Activated naive CD8-positive, alpha-beta T cell (primary cell): ENCODE measurements around the gene UBR1.
"Not testable (repeated sequence)": the region's sequence is repeated elsewhere in the genome, so short reads cannot be mapped to it uniquely, and the experiment has no call there.

ENCODE experiments used
- H3K27ac Mint-ChIP-seq: one replicate; pipeline ENCODE4 v1.8.0; 2021; ENCODE audit warnings: mixed read lengths
- H3K27me3 Mint-ChIP-seq: one replicate; pipeline ENCODE4 v1.8.0; 2021; ENCODE audit warnings: mixed read lengths
- H3K36me3 Mint-ChIP-seq: one replicate; pipeline ENCODE4 v1.8.0; 2021; ENCODE audit warnings: mixed read lengths
- H3K4me1 Mint-ChIP-seq: one replicate; pipeline ENCODE4 v1.8.0; 2021; ENCODE audit warnings: low read depth, mixed read lengths
- H3K4me3 Mint-ChIP-seq: one replicate; pipeline ENCODE4 v1.8.0; 2021; ENCODE audit warnings: mild to moderate bottlenecking, mixed read lengths
- H3K9me3 Mint-ChIP-seq: one replicate; pipeline ENCODE4 v1.8.0; 2021; ENCODE audit warnings: low read depth, mixed read lengths

The UBR1 gene

DNA sequence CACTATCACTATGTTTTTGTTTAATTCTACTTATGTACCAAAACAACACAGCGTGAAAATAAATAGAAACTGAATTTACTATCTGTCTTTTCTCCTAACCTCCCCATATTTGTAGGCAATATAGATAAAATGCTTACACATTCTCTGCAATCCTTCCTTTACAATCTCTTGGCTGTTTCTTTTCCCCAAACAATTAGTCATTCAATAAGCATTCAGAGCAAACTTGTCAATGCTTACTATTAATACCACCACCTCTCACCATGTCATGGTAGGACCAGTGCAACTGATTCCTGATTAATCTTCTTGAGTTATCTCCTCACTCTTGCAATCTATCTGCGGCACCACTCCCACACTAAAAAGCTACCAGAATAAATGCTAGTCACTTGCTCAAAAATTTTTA lies 111.3 kb downstream of the UBR1 start:
- H3K9me3 Mint-ChIP-seq = no peaks in the 10 kb centered on the region
- H3K27me3 Mint-ChIP-seq = no peaks in the 10 kb centered on the region
- no peaks in the 10 kb centered on the region for H3K4me1 Mint-ChIP-seq
- H3K27ac Mint-ChIP-seq = no peak overlapping the region
- H3K4me3 Mint-ChIP-seq = no peak overlapping the region
- peaks cover 18% of the 10 kb centered on the region for H3K36me3 Mint-ChIP-seq

DNA sequence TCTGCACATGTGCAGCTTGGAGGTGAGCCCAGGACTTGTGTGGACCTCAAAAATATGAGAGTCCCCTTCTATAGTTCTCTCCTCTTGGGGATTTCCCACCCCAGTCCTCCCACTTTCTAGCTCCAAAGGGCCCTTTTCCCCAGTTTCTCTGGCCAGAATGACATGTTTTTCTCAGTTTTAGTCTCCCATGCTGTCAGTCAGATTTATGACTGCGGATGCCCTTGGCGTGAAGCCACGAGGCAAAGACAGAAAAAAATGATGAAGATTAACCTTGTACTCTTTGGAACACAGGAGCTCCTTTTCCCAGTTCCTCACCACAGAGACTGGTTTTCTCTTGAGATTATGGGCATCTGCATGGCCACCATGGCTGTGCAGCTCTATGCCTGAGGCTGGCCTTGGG lies 113.2 kb downstream of the UBR1 start:
- Mint-ChIP-seq H3K4me1 (no peaks in the 10 kb centered on the region), H3K27me3 (no peaks in the 10 kb centered on the region), H3K4me3 (no peak overlapping the region), H3K36me3 (peaks cover 14% of the 10 kb centered on the region), H3K27ac (no peak overlapping the region), H3K9me3 (no peaks in the 10 kb centered on the region)

DNA sequence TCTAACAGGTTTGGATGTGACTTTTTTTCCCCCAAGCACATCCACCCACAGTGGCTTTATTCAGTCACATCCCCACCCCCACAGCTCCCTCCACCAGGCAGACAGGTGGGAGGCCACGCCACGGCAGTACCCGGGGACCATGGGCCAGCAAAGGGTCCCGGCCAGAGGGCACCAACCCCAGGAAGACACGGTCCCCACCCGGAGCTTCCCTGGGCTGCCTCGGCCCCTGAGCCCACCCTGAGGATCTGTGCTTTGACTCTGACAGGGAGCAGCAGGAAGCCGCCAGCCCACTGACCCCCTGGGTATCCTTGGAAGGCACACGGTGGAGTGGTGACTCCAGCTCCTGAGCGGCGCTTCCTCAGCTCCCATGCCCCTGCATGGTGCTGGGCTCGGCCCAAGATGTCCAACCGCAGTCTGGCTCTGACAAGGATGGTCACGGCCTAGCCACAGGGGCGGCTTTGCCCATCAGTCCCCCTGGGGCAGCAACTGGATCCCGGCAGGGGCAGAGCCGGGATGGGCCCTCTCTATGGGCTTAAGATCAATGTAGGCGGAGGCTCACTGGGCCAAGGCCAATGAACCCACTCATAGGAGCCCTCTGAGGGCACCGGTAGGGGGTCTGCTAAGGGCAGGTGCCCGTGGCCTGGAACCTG lies 119.0 kb downstream of the UBR1 start:
- Mint-ChIP-seq H3K36me3 (peaks cover 10% of the 10 kb centered on the region), H3K27me3 (no peaks in the 10 kb centered on the region), H3K9me3 (no peaks in the 10 kb centered on the region), H3K4me3 (no peak overlapping the region), H3K27ac (no peak overlapping the region), H3K4me1 (no peaks in the 10 kb centered on the region)

DNA sequence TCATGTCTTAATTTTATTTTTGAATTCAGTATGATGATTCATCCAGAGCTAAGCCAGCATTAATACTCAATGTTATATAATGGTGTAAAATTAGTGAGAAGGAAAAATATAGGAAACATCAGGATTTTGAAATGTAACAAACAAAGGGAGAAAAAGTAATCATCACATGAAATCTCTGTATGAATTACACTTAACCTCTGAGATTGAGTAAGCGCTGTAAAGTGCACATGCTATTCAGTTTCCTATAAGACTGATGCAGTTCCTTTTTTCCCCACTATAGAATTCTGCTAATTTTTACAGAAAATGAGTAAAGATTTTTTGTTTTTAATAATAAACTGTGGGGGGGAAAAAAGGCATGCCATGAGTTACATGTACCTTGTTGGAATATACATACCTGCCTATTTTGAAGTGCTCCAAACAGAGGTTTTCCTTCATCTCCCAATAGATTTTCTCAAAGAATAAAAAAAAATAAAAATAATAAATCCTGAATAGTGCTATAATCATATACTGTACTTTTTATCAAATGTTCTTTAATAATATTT lies 121.3 kb downstream of the UBR1 start:
- Mint-ChIP-seq H3K4me3 (no peak overlapping the region), H3K27ac (no peak overlapping the region), H3K27me3 (no peaks in the 10 kb centered on the region), H3K4me1 (no peaks in the 10 kb centered on the region), H3K36me3 (peaks cover 12% of the 10 kb centered on the region), H3K9me3 (no peaks in the 10 kb centered on the region)

DNA sequence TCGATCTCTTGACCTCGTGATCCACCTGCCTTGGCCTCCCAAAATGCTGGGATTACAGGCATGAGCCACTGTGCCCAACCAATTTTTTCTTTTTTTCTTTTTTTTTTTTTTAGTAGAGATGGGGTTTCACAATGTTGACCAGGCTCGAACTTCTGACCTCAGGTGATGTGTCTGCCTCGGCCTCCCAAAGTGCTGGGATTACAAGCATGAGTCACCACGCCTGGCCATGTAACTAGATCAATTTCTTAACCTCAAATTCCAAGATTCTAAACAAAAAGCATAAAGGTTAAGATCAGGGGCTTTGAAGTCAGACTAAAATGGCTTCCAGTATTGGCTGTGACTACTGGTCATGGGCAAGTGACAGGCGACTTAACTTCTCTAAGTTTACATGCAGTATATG lies 126.7 kb downstream of the UBR1 start:
- peaks cover 24% of the 10 kb centered on the region for H3K36me3 Mint-ChIP-seq
- not testable (repeated sequence) for H3K4me1 Mint-ChIP-seq, H3K4me3 Mint-ChIP-seq, H3K9me3 Mint-ChIP-seq, H3K27ac Mint-ChIP-seq, H3K27me3 Mint-ChIP-seq

DNA sequence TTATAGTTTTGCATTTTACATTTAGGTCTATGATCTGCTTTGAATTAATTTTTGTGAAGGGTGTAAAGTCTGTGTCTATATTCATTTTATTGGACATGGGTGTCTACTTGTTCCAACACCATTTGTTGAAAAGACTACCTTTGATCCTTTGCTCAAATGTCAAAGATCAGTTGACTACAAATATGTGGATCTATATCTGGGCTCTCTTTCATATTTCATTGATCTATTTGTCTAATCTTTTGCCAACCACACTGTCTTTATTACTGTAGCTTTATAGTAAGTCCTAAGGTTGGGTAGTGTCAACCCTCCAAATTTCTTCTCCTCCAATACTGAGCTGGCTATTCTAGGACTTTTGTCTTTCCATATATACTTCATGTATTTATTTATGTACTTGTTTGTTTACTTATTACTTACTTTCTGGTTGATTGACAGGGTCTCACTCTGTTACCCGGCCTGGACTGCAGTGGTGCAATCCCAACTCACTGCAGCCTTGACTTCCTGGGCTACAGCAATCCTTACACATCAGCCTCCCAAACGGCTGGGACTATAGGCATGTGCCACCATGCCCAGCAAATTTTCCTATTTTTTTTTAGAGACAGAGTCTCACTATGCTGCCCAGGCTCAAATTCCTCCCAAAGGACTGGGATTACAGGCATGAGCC lies 131.5 kb downstream of the UBR1 start:
- H3K4me1 Mint-ChIP-seq = no peaks in the 10 kb centered on the region
- peaks cover 37% of the 10 kb centered on the region for H3K36me3 Mint-ChIP-seq

DNA sequence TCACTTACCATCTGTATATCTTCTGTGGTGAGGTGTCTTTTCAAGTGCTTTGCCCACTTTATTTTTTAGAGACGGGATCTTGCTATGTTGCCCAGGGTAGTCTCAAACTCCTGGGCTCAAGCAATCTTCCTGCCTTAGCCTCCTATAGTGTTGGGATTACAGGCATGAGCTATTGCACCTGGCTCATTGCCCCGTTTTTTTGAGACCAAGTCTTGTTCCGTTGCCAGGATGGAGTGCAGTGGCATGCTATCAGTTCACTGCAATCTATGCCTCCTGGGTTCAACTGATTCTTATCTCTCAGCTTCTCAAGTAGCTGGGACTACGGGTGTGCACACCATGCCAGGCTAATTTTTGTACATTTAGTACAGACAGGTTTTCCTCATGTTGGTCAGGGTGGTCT lies 132.7 kb downstream of the UBR1 start:
- H3K36me3 Mint-ChIP-seq = peaks cover 39% of the 10 kb centered on the region
- H3K27ac Mint-ChIP-seq = no peak overlapping the region
- no peaks in the 10 kb centered on the region for H3K27me3 Mint-ChIP-seq
- H3K9me3 Mint-ChIP-seq = no peaks in the 10 kb centered on the region
- no peaks in the 10 kb centered on the region for H3K4me1 Mint-ChIP-seq
- H3K4me3 Mint-ChIP-seq = no peak overlapping the region

More for the DNA sequence above, 131.5 kb downstream of the UBR1 start:
- no peak overlapping the region for H3K4me3 Mint-ChIP-seq
- no peaks in the 10 kb centered on the region for H3K27me3 Mint-ChIP-seq
- H3K9me3 Mint-ChIP-seq = no peaks in the 10 kb centered on the region
- H3K27ac Mint-ChIP-seq = no peak overlapping the region

DNA sequence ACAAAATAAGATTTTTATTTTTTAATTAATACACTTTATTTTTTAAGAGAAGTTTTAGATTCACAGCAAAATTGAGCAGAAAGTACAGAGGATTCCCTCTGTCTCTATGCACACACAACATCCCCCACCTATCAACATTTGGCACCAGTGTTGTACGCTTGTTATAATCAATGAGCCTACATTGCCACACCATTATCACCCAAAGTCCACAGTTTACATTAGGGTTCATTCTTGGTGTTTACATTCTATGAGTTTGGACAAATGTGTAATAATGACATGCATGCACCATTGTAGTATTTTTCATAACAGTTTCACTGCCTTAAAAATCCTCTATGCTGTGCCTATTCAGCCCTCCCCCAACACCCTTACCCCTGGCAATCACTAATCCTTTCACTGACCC lies 134.0 kb downstream of the UBR1 start:
- H3K36me3 Mint-ChIP-seq = peaks cover 35% of the 10 kb centered on the region
- H3K27me3 Mint-ChIP-seq = no peaks in the 10 kb centered on the region
- no peaks in the 10 kb centered on the region for H3K4me1 Mint-ChIP-seq
- H3K4me3 Mint-ChIP-seq = no peak overlapping the region
- no peak overlapping the region for H3K27ac Mint-ChIP-seq
- no peaks in the 10 kb centered on the region for H3K9me3 Mint-ChIP-seq

DNA sequence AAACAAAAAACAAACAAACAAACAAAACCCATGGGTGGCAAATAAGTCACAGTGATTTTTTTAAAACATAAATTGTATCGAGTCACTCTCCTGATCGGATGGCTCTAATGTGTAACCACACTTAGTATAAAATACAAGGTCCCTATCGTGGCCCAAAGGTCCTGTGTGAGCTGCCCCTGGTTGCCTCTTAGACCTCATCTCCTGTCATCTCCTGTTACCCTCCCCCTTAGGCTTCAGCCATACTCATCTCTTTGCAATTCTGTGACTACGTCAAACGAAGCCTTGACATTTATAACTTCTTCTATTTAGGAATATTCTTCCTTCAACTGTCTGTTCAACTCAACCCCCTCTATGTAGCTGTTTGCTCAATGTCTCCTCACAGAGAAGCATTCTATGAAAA lies 141.4 kb downstream of the UBR1 start:
- Mint-ChIP-seq H3K36me3 (peaks cover 18% of the 10 kb centered on the region), H3K4me3 (no peak overlapping the region), H3K4me1 (no peaks in the 10 kb centered on the region), H3K27ac (no peak overlapping the region), H3K27me3 (no peaks in the 10 kb centered on the region), H3K9me3 (no peaks in the 10 kb centered on the region)

DNA sequence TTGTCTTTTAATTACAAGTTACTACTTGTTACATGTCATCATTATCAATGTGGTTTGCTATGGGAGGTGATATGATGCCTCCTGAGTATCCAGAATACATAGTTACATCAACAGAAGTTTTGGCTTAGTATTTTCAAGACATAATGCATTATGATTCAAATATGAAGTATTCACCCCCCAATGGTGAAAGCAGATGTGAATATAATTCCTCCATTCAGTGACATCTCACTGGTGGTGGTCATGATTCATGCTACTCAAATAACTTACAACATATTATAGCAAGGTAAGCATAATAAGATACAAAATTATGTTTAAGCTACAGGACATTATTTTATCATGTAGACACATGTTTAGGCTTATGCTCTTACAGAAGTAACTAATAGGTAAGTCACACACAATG lies 150.3 kb downstream of the UBR1 start:
- Mint-ChIP-seq H3K27ac (no peak overlapping the region), H3K36me3 (peaks cover 35% of the 10 kb centered on the region)

DNA sequence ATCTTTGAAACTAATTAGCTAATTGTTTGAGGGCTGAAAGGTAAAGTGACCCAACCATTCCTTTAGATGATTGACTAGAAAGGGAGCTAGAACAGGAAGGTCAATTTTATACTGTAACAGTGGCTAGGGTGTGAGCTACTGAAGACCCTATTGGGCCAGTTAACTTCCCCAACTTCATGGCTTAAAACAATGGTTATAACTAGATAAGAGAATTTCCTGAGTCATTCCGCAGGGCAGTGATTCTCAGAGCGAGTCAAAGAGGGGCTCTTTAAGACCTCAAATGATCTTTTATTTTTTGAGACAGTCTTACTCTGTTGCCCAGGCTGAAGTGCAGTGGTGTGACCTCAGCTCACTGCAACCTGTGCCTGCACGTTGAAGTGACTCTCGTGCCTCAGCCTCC lies 151.5 kb downstream of the UBR1 start:
- no peaks in the 10 kb centered on the region for H3K27me3 Mint-ChIP-seq
- H3K36me3 Mint-ChIP-seq = peaks cover 36% of the 10 kb centered on the region
- no peak overlapping the region for H3K27ac Mint-ChIP-seq
- H3K4me3 Mint-ChIP-seq = no peak overlapping the region
- H3K9me3 Mint-ChIP-seq = no peaks in the 10 kb centered on the region
- peaks cover 6% of the 10 kb centered on the region for H3K4me1 Mint-ChIP-seq

More for the DNA sequence above, 150.3 kb downstream of the UBR1 start:
- H3K4me1 Mint-ChIP-seq = peaks cover 6% of the 10 kb centered on the region
- H3K4me3 Mint-ChIP-seq = no peak overlapping the region
- H3K9me3 Mint-ChIP-seq = no peaks in the 10 kb centered on the region
- H3K27me3 Mint-ChIP-seq = no peaks in the 10 kb centered on the region

DNA sequence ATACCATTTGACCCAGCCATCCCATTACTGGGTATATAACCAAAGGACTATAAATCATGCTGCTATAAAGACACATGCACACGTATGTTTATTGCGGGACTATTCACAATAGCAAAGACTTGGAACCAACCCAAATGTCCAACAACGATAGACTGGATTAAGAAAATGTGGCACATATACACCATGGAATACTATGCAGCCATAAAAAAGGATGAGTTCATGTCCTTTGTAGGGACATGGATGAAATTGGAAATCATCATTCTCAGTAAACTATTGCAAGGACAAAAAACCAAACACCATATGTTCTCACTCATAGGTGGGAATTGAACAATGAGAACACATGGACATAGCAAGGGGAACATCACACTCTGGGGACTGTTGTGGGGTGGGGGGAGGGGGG lies 156.9 kb downstream of the UBR1 start:
- H3K9me3 Mint-ChIP-seq, H3K27ac Mint-ChIP-seq, H3K4me1 Mint-ChIP-seq, H3K27me3 Mint-ChIP-seq, H3K4me3 Mint-ChIP-seq: not testable (repeated sequence)
- peaks cover 24% of the 10 kb centered on the region for H3K36me3 Mint-ChIP-seq

DNA sequence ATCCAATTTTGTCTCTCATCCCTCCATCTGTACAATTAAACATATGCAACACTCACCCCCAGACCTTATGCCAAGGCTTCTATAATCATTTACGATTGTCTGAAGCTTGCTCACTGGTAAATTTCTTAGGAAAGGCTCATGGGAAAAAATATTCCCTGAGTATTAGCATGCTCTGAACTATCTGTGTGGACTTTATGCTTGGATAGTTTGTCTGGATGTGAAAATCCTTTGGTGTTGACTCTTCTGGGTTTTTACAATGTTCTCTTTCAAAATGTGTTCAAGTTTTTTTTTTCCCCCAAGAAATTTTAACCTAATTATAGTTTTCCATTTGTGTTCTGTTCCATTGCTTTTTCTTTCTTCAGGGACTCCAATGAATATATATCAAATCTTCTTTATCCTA lies 165.3 kb downstream of the UBR1 start:
- H3K9me3 Mint-ChIP-seq = no peaks in the 10 kb centered on the region
- H3K4me3 Mint-ChIP-seq = no peak overlapping the region
- H3K36me3 Mint-ChIP-seq = peaks cover 7% of the 10 kb centered on the region
- no peaks in the 10 kb centered on the region for H3K27me3 Mint-ChIP-seq
- no peaks in the 10 kb centered on the region for H3K4me1 Mint-ChIP-seq
- H3K27ac Mint-ChIP-seq = no peak overlapping the region

DNA sequence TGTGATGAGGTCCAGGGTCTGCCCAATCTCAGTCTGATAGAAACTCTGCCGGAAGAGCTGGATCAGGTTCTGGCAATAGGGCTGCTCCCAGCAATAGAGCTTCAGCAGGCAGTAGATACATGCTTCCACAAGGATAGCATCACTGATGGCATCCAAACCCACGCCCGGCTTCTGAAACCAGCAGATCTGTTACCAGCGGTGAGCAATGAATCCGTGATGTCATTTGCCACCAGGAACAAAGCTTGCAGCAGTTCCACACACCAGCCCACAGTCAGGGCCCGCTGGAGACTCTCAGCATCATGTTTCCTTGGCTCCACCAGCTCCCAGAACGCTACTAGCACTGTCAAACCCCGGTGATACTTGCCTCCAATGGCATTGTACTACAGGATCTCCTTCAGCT lies 166.0 kb downstream of the UBR1 start:
- Mint-ChIP-seq H3K27me3 (no peaks in the 10 kb centered on the region), H3K36me3 (peaks cover 2% of the 10 kb centered on the region), H3K9me3 (no peaks in the 10 kb centered on the region), H3K4me1 (no peaks in the 10 kb centered on the region), H3K27ac (no peak overlapping the region), H3K4me3 (no peak overlapping the region)

DNA sequence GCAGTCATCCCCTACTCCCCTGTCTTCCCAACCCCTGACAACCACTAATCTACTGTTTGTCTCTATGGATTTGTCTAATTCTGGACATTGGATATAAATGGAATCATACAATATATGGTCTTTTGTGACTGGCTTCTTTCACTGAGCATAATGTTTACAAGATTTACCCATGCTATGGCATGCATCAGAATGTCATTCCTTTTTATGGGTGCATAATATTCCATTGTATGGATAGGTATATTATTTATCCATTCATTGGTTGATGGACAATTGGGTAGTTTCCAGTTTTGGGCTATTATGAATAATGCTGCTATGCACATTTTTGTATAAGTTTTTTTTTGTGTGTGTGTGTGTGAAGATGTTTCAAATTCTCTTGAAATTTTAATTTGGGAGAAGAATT lies 168.7 kb downstream of the UBR1 start:
- no peaks in the 10 kb centered on the region for H3K27me3 Mint-ChIP-seq
- H3K27ac Mint-ChIP-seq = no peak overlapping the region
- H3K36me3 Mint-ChIP-seq = peaks cover 2% of the 10 kb centered on the region
- no peak overlapping the region for H3K4me3 Mint-ChIP-seq
- no peaks in the 10 kb centered on the region for H3K4me1 Mint-ChIP-seq
- no peaks in the 10 kb centered on the region for H3K9me3 Mint-ChIP-seq
